ENCODE results near the gene WWOX. TPM values are rescaled to one million over a fixed set of nuclear protein-coding genes. Genes with fewer than 3 reads are reported as not detected.

WWOX gene
- total and polyA plus RNA-seq, 4 donors = 5.4 to 61.5 (median 18.4) TPM

GRCh38 chr16:78553268-78554039 is 454.0 kb downstream of the WWOX start:
- DNase-seq = no peak

DNA sequence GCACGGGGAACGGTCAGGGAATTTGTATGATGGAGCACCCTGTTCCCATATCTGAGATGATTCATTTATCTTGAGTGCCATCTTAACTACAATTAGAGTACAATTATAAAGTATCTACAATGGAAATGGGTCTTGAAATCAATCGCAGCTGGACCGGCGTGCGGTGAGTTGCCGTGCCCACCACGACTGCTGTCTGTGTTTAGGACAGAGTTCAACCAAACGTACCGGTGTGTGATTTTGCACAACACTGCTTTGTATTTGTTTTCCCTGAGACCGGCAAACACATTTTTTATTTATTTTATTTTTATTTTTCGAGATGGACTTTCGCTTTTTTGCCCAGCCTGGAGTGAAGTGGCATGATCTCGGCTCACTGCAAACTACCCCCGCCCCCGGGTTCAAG is 457.0 kb downstream of the WWOX start:
- Histone ChIP-seq H3K27ac (ENCODE audit: low read depth in 1 of 2, low read length in 1 of 2) (no peak overlapping the region), H3K27me3 (ENCODE audit: control insufficient read depth in 3 of 3, insufficient read depth in 3 of 3, low read length in 2 of 3) (no peaks in the 10 kb centered on the region), H3K9ac (ENCODE audit: insufficient read depth in 1 of 2, low read length in 2 of 2) (no peak overlapping the region), H3K4me1 (ENCODE audit: control insufficient read depth in 5 of 5, insufficient read depth in 5 of 5, low read length in 5 of 5) (peaks cover 0 to 9% (median 8%) of the 10 kb centered on the region in 5 donors), H3K36me3 (ENCODE audit: control insufficient read depth in 4 of 4, insufficient read depth in 4 of 4, low read length in 4 of 4) (no peaks in the 10 kb centered on the region), H3K4me3 (no peak overlapping the region), H3K9me3 (ENCODE audit: control insufficient read depth in 4 of 4, insufficient read depth in 3 of 4, low read length in 3 of 4) (peaks cover 0 to 5% (median 2%) of the 10 kb centered on the region in 4 donors)
- TF ChIP-seq, protein P1, sequence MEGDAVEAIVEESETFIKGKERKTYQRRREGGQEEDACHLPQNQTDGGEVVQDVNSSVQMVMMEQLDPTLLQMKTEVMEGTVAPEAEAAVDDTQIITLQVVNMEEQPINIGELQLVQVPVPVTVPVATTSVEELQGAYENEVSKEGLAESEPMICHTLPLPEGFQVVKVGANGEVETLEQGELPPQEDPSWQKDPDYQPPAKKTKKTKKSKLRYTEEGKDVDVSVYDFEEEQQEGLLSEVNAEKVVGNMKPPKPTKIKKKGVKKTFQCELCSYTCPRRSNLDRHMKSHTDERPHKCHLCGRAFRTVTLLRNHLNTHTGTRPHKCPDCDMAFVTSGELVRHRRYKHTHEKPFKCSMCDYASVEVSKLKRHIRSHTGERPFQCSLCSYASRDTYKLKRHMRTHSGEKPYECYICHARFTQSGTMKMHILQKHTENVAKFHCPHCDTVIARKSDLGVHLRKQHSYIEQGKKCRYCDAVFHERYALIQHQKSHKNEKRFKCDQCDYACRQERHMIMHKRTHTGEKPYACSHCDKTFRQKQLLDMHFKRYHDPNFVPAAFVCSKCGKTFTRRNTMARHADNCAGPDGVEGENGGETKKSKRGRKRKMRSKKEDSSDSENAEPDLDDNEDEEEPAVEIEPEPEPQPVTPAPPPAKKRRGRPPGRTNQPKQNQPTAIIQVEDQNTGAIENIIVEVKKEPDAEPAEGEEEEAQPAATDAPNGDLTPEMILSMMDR (IDR thresholded peaks at IDR 0.05; ENCODE audit: control extremely low read depth, extremely low read depth) = no peak
- DNase-seq (no peak), ATAC-seq (ENCODE audit: insufficient read depth, low FRiP score) (no peak)
- WGBS, 2 donors = 96 to 98% methylated on average over 16 of the region's 16 CpGs

More at GRCh38 chr16:78553268-78554039, 454.0 kb downstream of the WWOX start:
- H3K27ac ChIP-seq (ENCODE audit: low read depth in 1 of 2, low read length in 1 of 2) = no peak overlapping the region
- no peaks in the 10 kb centered on the region for H3K36me3 ChIP-seq (ENCODE audit: control insufficient read depth in 4 of 4, insufficient read depth in 4 of 4, low read length in 4 of 4)
- no peaks in the 10 kb centered on the region for H3K27me3 ChIP-seq (ENCODE audit: control insufficient read depth in 3 of 3, insufficient read depth in 3 of 3, low read length in 2 of 3)
- ATAC-seq (ENCODE audit: insufficient read depth, low FRiP score) = no peak
- peaks cover 0 to 2% (median 0%) of the 10 kb centered on the region in 4 donors for H3K9me3 ChIP-seq (ENCODE audit: control insufficient read depth in 4 of 4, insufficient read depth in 3 of 4, low read length in 3 of 4)
- H3K4me1 ChIP-seq (ENCODE audit: control insufficient read depth in 5 of 5, insufficient read depth in 5 of 5, low read length in 5 of 5) = peaks cover 0 to 9% (median 8%) of the 10 kb centered on the region in 5 donors
- TF ChIP-seq, protein P1 (IDR thresholded peaks at IDR 0.05; ENCODE audit: control extremely low read depth, extremely low read depth) = no peak
- H3K9ac ChIP-seq (ENCODE audit: insufficient read depth in 1 of 2, low read length in 2 of 2) = no peak overlapping the region
- H3K4me3 ChIP-seq = no peak overlapping the region
- 90 to 94% methylated on average over 10 of the region's 10 CpGs for WGBS, 2 donors

GRCh38 chr16:78560997-78561396 is 461.5 kb downstream of the WWOX start:
- Histone ChIP-seq H3K36me3 (ENCODE audit: control insufficient read depth in 4 of 4, insufficient read depth in 4 of 4, low read length in 4 of 4) (no peaks in the 10 kb centered on the region), H3K27ac (ENCODE audit: low read depth in 1 of 2, low read length in 1 of 2) (no peak overlapping the region), H3K9ac (ENCODE audit: insufficient read depth in 1 of 2, low read length in 2 of 2) (no peak overlapping the region), H3K9me3 (ENCODE audit: control insufficient read depth in 4 of 4, insufficient read depth in 3 of 4, low read length in 3 of 4) (peaks cover 0 to 5% (median 2%) of the 10 kb centered on the region in 4 donors), H3K27me3 (ENCODE audit: control insufficient read depth in 3 of 3, insufficient read depth in 3 of 3, low read length in 2 of 3) (no peaks in the 10 kb centered on the region), H3K4me1 (ENCODE audit: control insufficient read depth in 5 of 5, insufficient read depth in 5 of 5, low read length in 5 of 5) (peaks cover 0 to 5% (median 0%) of the 10 kb centered on the region in 5 donors), H3K4me3 (no peak overlapping the region)
- 98 to 100% methylated on average over 1 of the region's 1 CpG for WGBS, 2 donors
- no peak for ATAC-seq (ENCODE audit: insufficient read depth, low FRiP score)
- no peak for DNase-seq
- TF ChIP-seq, protein P1 (IDR thresholded peaks at IDR 0.05; ENCODE audit: control extremely low read depth, extremely low read depth) = no peak
